Measurements from ENCODE around the gene POM121C. TPM values are rescaled to one million over a fixed set of nuclear protein-coding genes. Genes with fewer than 3 reads are reported as not detected.
"Not testable (repeated sequence)": the region's sequence is repeated elsewhere in the genome, so short reads cannot be mapped to it uniquely, and the experiment has no call there.

Gene POM121C

DNA sequence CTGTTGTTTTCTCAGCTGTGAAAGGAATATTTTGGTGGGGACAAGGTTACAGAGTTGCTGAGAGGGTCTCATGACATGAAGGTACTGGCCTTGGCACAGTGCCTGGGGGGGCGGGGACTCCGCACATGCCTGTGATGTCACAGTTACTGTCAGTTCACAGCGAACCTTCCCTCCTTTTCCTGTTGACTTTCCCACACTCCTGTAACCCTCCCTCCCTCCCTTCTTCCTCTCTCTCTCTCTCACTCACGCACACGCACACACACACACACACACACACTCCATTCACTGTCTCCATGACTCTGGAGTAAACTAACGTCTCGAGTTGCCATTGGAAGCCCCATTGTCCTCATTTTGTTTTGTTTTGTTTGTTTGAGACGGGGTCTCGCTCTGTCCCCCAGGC is 118.8 kb downstream of the POM121C start:
- not testable (repeated sequence) for H3K9me3 ChIP-seq (replicated peaks; ENCODE audit: low read length); H3K4me3 ChIP-seq (ENCODE audit: low read length); H3K9ac ChIP-seq (ENCODE audit: low read depth, low read length); H3K27me3 ChIP-seq (ENCODE audit: control insufficient read depth, insufficient read depth, low read length); H3K36me3 ChIP-seq (ENCODE audit: insufficient read depth, low read length); H3K4me1 ChIP-seq (ENCODE audit: control insufficient read depth, insufficient read depth, low read length); H3K4me2 ChIP-seq (ENCODE audit: low read length)

Small RNA genes within 50 kb of the gene (small RNA-seq; reads per million reads assigned to genes)
- gene AC211429.1 (not detected), gene RF00019 (not detected)

Measured in skeletal muscle satellite cell (primary cell).